ENCODE data around the gene RAB24. TPM values are rescaled to one million over a fixed set of nuclear protein-coding genes. Genes with fewer than 3 reads are reported as not detected.
A peak's percentile ranks its signal among the peaks of the same experiment; 100 is the strongest.
"Not testable (repeated sequence)": the region's sequence is repeated elsewhere in the genome, so short reads cannot be mapped to it uniquely, and the experiment has no call there.

Gene RAB24
- total RNA-seq, 3 donors from 2014 or later, result 23.4 to 33.1 (median 29.5) TPM

DNA sequence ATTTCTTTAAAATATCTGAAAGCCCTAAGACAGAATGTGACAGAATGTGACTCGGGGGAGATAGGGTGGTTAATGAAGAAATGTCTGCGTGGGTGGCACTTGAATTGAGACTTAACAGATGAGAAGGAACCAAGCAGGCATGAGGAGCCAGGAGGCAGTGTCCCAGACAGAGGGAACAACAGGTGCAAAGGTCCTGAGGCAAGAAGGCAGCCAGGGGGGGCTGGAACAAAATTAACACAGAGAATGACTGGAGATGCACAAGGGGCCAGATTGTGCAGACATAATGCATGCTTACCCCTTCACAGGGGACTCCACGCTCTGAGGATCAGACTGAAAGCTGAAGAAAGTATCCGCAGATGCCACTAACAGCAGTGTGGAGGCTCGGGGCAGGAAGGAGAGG, 46.2 kb upstream of the RAB24 start:
- H3K4me1 ChIP-seq (ENCODE audit: low read depth), result peaks cover 27% of the 10 kb centered on the region
- peaks cover 5% of the 10 kb centered on the region for H3K36me3 ChIP-seq (ENCODE audit: low read depth)
- intact Hi-C loops (cut with DNase I, micrococcal nuclease), result no loop called here
- DNase-seq, result peak in 1 of 3 donors; percentile 7
- no peaks in the 10 kb centered on the region for H3K9me3 ChIP-seq
- TF ChIP-seq CTCF (IDR thresholded peaks at IDR 0.05), result no peak
- ATAC-seq, result no peak
- H3K4me3 ChIP-seq, result no peak overlapping the region

DNA sequence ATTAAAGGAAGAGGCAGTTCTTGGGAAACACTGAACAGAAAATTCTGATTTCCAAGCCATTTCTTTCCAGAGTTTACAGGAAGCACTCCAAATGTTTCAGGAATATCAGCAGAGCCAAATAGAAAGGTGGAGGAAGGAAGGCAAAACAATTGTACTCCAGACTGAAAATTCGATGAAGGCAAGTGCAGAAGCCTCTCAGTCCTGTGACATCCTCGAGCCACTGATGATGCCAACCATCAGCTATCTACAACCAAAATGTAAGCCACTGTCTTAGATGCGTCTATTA, 45.8 kb upstream of the RAB24 start:
- peaks cover 5% of the 10 kb centered on the region for H3K36me3 ChIP-seq (ENCODE audit: low read depth)
- no peak overlapping the region for H3K4me3 ChIP-seq
- H3K4me1 ChIP-seq (ENCODE audit: low read depth), result peaks cover 27% of the 10 kb centered on the region
- no peak for TF ChIP-seq CTCF (IDR thresholded peaks at IDR 0.05)
- H3K9me3 ChIP-seq, result no peaks in the 10 kb centered on the region
- DNase-seq (no peak), ATAC-seq (no peak)
- intact Hi-C loops (cut with DNase I, micrococcal nuclease), result no loop called here

DNA sequence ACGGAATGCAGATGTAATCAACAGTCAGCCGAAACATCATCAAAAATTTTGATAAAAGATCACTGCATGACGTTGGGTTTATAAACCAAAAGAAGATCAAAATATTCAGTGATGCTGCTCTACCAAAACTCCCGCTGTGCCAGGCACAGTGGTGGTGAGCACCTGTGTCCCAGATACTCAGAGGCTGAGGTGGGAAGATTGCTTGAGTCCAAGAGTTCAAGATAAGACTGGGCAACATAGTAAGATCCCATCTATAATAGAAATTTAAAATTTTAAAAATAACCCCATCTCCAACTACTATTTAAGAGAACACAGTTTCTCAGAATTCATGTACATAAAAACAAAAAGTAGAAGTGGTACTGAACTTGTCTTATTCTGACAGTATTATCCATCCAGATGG, 44.2 kb upstream of the RAB24 start:
- Histone ChIP-seq H3K4me3 (no peak overlapping the region), H3K4me1 (ENCODE audit: low read depth) (peaks cover 27% of the 10 kb centered on the region), H3K36me3 (ENCODE audit: low read depth) (peaks cover 5% of the 10 kb centered on the region), H3K9me3 (no peaks in the 10 kb centered on the region)
- intact Hi-C loops (cut with DNase I, micrococcal nuclease), result no loop called here
- DNase-seq, result no peak
- no peak for TF ChIP-seq CTCF (IDR thresholded peaks at IDR 0.05)
- no peak for ATAC-seq

- no peak for DNase-seq
- Histone ChIP-seq H3K36me3 (ENCODE audit: low read depth) (peaks cover 4% of the 10 kb centered on the region), H3K9me3 (no peaks in the 10 kb centered on the region), H3K4me1 (ENCODE audit: low read depth) (peaks cover 25% of the 10 kb centered on the region), H3K4me3 (no peak overlapping the region)
- no peak for ATAC-seq
- no peak for TF ChIP-seq CTCF (IDR thresholded peaks at IDR 0.05)
- intact Hi-C loops (cut with DNase I, micrococcal nuclease), result no loop called here
Measured at GRCh38 chr5:177346820-177347219, 43.3 kb upstream of the RAB24 start.

- H3K36me3 ChIP-seq (ENCODE audit: low read depth), result no peaks in the 10 kb centered on the region
- no peak for TF ChIP-seq CTCF (IDR thresholded peaks at IDR 0.05)
- H3K9me3 ChIP-seq, result no peaks in the 10 kb centered on the region
- intact Hi-C loops (cut with DNase I, micrococcal nuclease), result no loop called here
- H3K4me3 ChIP-seq, result no peak overlapping the region
- peaks cover 13% of the 10 kb centered on the region for H3K4me1 ChIP-seq (ENCODE audit: low read depth)
- peak in 1 of 3 donors; percentile 3 for DNase-seq
- ATAC-seq, result no peak
Measured at GRCh38 chr5:177344891-177345290, 41.4 kb upstream of the RAB24 start.

DNA sequence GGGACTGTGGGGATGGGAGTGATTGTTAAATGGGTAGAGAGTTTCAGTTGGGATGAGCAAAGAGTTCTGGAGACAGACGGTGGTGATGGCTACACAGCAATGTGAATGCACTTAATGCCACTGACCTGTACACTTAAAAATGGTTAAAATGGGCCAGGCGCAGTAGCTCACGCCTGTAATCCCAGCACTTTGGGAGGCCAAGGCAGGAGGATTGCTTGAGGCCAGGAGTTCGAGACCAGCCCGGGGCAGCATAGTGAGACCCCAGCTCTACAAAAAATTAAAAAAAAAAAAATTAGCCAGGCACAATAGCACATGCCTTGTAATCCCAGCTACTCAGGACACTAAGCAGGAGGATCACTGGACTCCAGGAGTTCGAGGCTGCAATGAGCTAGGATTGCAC, 40.3 kb upstream of the RAB24 start:
- no peaks in the 10 kb centered on the region for H3K36me3 ChIP-seq (ENCODE audit: low read depth)
- no peak overlapping the region for H3K4me3 ChIP-seq
- H3K9me3 ChIP-seq, result no peaks in the 10 kb centered on the region
- no peak for TF ChIP-seq CTCF (IDR thresholded peaks at IDR 0.05)
- ATAC-seq, result no peak
- peak in 1 of 3 donors; percentile 3 for DNase-seq
- peaks cover 2% of the 10 kb centered on the region for H3K4me1 ChIP-seq (ENCODE audit: low read depth)
- intact Hi-C loops (cut with DNase I, micrococcal nuclease), result no loop called here

GRCh38 chr5:177343000-177343399, 39.5 kb upstream of the RAB24 start:
- H3K36me3 ChIP-seq (ENCODE audit: low read depth); intact Hi-C loops (cut with DNase I, micrococcal nuclease); H3K4me3 ChIP-seq; H3K9me3 ChIP-seq; ATAC-seq; H3K4me1 ChIP-seq (ENCODE audit: low read depth): not testable (repeated sequence)
- peak in 1 of 3 donors; percentile 4 for DNase-seq

Measured in mucosa of descending colon (tissue), 3 donors.